CD14-positive monocyte (primary cell): ENCODE data around the gene SCG5. TPM values are rescaled to one million over a fixed set of nuclear protein-coding genes. Genes with fewer than 3 reads are reported as not detected.

ENCODE experiments used
- DNase-seq, 3 donors: peaks; one replicate each; pipeline ENCODE4 v3.0.0-alpha.2; 2011 to 2022
- H2AFZ ChIP-seq: 2 replicates; pipeline ENCODE4 v1.6.0; 2012; ENCODE audit warnings: mild to moderate bottlenecking, low read depth, low read length, inconsistent platforms; ENCODE audit not compliant: insufficient read depth, poor library complexity, severe bottlenecking
- H3K27ac ChIP-seq, 2 donors: 1 replicate in 1 of 2; 2 replicates in 1 of 2; pipeline ENCODE4 v1.5.1; 2012 to 2013; ENCODE audit warnings: low read length in 2 of 2, control low read depth in 1 of 2, inconsistent platforms in 1 of 2, low read depth in 1 of 2, mild to moderate bottlenecking in 1 of 2
- H3K27me3 ChIP-seq, 2 donors: one replicate each; pipeline versions ENCODE4 v1.6.0 to v1.6.1; 2011 to 2013; ENCODE audit warnings: low read length in 2 of 2; ENCODE audit not compliant: control insufficient read depth in 2 of 2, insufficient read depth in 2 of 2
- H3K36me3 ChIP-seq, 2 donors: replicated peaks in 1 of 2; 1 replicate in 1 of 2; 2 replicates in 1 of 2; pipeline versions ENCODE4 v1.5.1 to v1.6.1; 2012 to 2013; ENCODE audit warnings: low read length in 2 of 2, control low read depth in 1 of 2, inconsistent platforms in 1 of 2, mild to moderate bottlenecking in 1 of 2; ENCODE audit not compliant: insufficient read depth in 2 of 2, control insufficient read depth in 1 of 2
- H3K4me1 ChIP-seq, 2 donors: 1 replicate in 1 of 2; 2 replicates in 1 of 2; pipeline versions ENCODE4 v1.5.1 to v1.6.1; 2012 to 2013; ENCODE audit warnings: low read length in 2 of 2, control low read depth in 1 of 2, inconsistent platforms in 1 of 2, mild to moderate bottlenecking in 1 of 2, moderate library complexity in 1 of 2; ENCODE audit not compliant: insufficient read depth in 2 of 2, control insufficient read depth in 1 of 2
- H3K4me2 ChIP-seq: replicated peaks from 2 replicates; pipeline ENCODE3; 2012; ENCODE audit warnings: low read length, moderate library complexity, mild to moderate bottlenecking; ENCODE audit not compliant: poor library complexity, severe bottlenecking; ENCODE audit errors: extremely low read depth
- H3K4me3 ChIP-seq, 3 experiments: fragments of 200-600 bp in 1 of 3; sonication (generic) in 1 of 3; replicated peaks in 1 of 3; 1 replicate in 2 of 3; 2 replicates in 1 of 3; pipeline ENCODE4 v1.5.1; 2011 to 2013; ENCODE audit warnings: low read length in 3 of 3, mild to moderate bottlenecking in 3 of 3, control low read depth in 2 of 3, low read depth in 2 of 3, inconsistent platforms in 1 of 3, moderate library complexity in 1 of 3
- H3K79me2 ChIP-seq: 2 replicates; pipeline ENCODE4 v1.6.0; 2012; ENCODE audit warnings: mild to moderate bottlenecking, control low read depth, inconsistent platforms, low read length, moderate library complexity; ENCODE audit not compliant: insufficient read depth
- H3K9ac ChIP-seq: 2 replicates; pipeline ENCODE4 v1.6.0; 2017; ENCODE audit warnings: low read length, mild to moderate bottlenecking; ENCODE audit not compliant: insufficient read depth, poor library complexity, severe bottlenecking
- H3K9me3 ChIP-seq, 2 donors: replicated peaks in 1 of 2; 1 replicate in 1 of 2; 2 replicates in 1 of 2; pipeline versions ENCODE4 v1.5.1 to v1.6.1; 2012 to 2013; ENCODE audit warnings: low read length in 2 of 2, control low read depth in 1 of 2; ENCODE audit not compliant: control insufficient read depth in 1 of 2, insufficient read depth in 1 of 2
- H4K20me1 ChIP-seq: 2 replicates; pipeline ENCODE4 v1.6.0; 2012; ENCODE audit warnings: mild to moderate bottlenecking, low read length, control low read depth, moderate library complexity; ENCODE audit not compliant: insufficient read depth
- H3K27ac Mint-ChIP-seq, 7 donors: one replicate each; pipeline ENCODE4 v1.8.0; 2020; ENCODE audit warnings: mild to moderate bottlenecking in 7 of 7, mixed read lengths in 7 of 7, moderate library complexity in 6 of 7, inconsistent platforms in 2 of 7
- H3K27me3 Mint-ChIP-seq, 3 donors: one replicate each; pipeline ENCODE4 v1.8.0; 2021 to 2022; ENCODE audit warnings: low read depth in 3 of 3, mild to moderate bottlenecking in 3 of 3, mixed read lengths in 3 of 3, moderate library complexity in 3 of 3, inconsistent platforms in 1 of 3
- H3K36me3 Mint-ChIP-seq, 2 donors: one replicate each; pipeline ENCODE4 v1.8.0; 2020; ENCODE audit warnings: mixed read lengths in 2 of 2, inconsistent platforms in 1 of 2, mild to moderate bottlenecking in 1 of 2
- H3K4me1 Mint-ChIP-seq: one replicate; pipeline ENCODE4 v1.8.0; 2020; ENCODE audit warnings: mild to moderate bottlenecking, mixed read lengths
- H3K4me3 Mint-ChIP-seq, 2 donors: one replicate each; pipeline ENCODE4 v1.8.0; 2020; ENCODE audit warnings: mild to moderate bottlenecking in 2 of 2, mixed read lengths in 2 of 2, moderate library complexity in 1 of 2
- H3K9me3 Mint-ChIP-seq, 7 donors: one replicate each; pipeline ENCODE4 v1.8.0; 2020 to 2022; ENCODE audit warnings: mixed read lengths in 7 of 7, mild to moderate bottlenecking in 6 of 7, moderate library complexity in 6 of 7, inconsistent platforms in 2 of 7
- CTCF ChIP-seq: fragments of 200-600 bp; IDR thresholded peaks from one replicate; pipeline ENCODE4 v1.8.0; 2022; ENCODE audit warnings: antibody characterized with exemption, mild to moderate bottlenecking
- WGBS: methylation state at CpG from one replicate; pipeline ENCODE4 v1.1.5; 2013; ENCODE audit warnings: missing lambda C conversion rate; ENCODE audit not compliant: insufficient coverage; 5-methylcytosine and 5-hydroxymethylcytosine counted together
- intact Hi-C, 2 donors: fragments of 100-400 bp; cut with micrococcal nuclease; formaldehyde crosslinking; loops; one replicate each; pipeline versions ENCODE4 v1.15.0 to v1.15.1; 2023
- polyA plus RNA-seq, 3 donors: library from polyadenylated mRNA; depleted of rRNA in 1 of 3; unstranded in 2 of 3; stranded (reverse) in 1 of 3; fragments of 300-500 nt in 2 of 3; fragments of >200 nt in 1 of 3; fragmentation: Illumina TruSeq in 2 of 3; gene quantifications; 1 replicate in 2 of 3; 2 replicates in 1 of 3; pipeline ENCODE4 v1.2.3, GENCODE V29; 2012 to 2021

SCG5 gene
- polyA plus RNA-seq, 3 donors, result not detected

- intact Hi-C loops, result no loop called here
- peak overlapping the region in 1 of 2 donors; percentile 22 for H3K4me3 Mint-ChIP-seq
- H3K27ac Mint-ChIP-seq, result no peak overlapping the region
- H2AFZ ChIP-seq, result no peak overlapping the region
- peaks cover 51 to 68% (median 56%) of the 10 kb centered on the region in 3 donors for H3K27me3 Mint-ChIP-seq
- H3K4me1 ChIP-seq, result peaks cover 8 to 9% of the 10 kb centered on the region in 2 donors
- peaks cover 3 to 15% of the 10 kb centered on the region in 2 donors for H3K9me3 ChIP-seq
- H3K27ac ChIP-seq, result no peak overlapping the region
- no peaks in the 10 kb centered on the region for H3K36me3 ChIP-seq
- WGBS, result no CpG with 5 or more reads among the region's 2 CpGs
- no peak overlapping the region for H3K4me2 ChIP-seq
- H3K9ac ChIP-seq, result no peak overlapping the region
- no peak for TF ChIP-seq CTCF
- no peaks in the 10 kb centered on the region for H3K79me2 ChIP-seq
- peaks cover 4 to 18% (median 15%) of the 10 kb centered on the region in 7 donors for H3K9me3 Mint-ChIP-seq
- H3K36me3 Mint-ChIP-seq, result peaks cover 0 to 4% of the 10 kb centered on the region in 2 donors
- DNase-seq, result no peak
- peaks cover 45 to 51% of the 10 kb centered on the region in 2 donors for H3K27me3 ChIP-seq
- no peaks in the 10 kb centered on the region for H4K20me1 ChIP-seq
- no peak overlapping the region for H3K4me3 ChIP-seq
- H3K4me1 Mint-ChIP-seq, result peaks cover 9% of the 10 kb centered on the region
Measured at GRCh38 chr15:32723171-32723948, 81.8 kb downstream of the SCG5 start.

- Histone ChIP-seq H3K9me3 (no peaks in the 10 kb centered on the region), H3K9ac (no peak overlapping the region), H4K20me1 (no peaks in the 10 kb centered on the region), H3K36me3 (no peaks in the 10 kb centered on the region), H2AFZ (no peak overlapping the region), H3K27ac (no peak overlapping the region), H3K79me2 (no peaks in the 10 kb centered on the region), H3K4me2 (no peak overlapping the region), H3K4me1 (no peaks in the 10 kb centered on the region), H3K4me3 (no peak overlapping the region), H3K27me3 (peaks cover 3 to 8% of the 10 kb centered on the region in 2 donors)
- Mint-ChIP-seq H3K36me3 (no peaks in the 10 kb centered on the region), H3K4me1 (peaks cover 5% of the 10 kb centered on the region), H3K9me3 (peaks cover 3 to 16% (median 8%) of the 10 kb centered on the region in 7 donors), H3K27me3 (peaks cover 18 to 29% (median 18%) of the 10 kb centered on the region in 3 donors), H3K27ac (no peak overlapping the region), H3K4me3 (no peak overlapping the region)
- intact Hi-C loops, result no loop called here
- DNase-seq, result no peak
- no peak for TF ChIP-seq CTCF
- WGBS, result 80% methylated on average over 2 of the region's 10 CpGs
Measured at GRCh38 chr15:32729700-32730395, 88.3 kb downstream of the SCG5 start.
